Mesendoderm (in vitro differentiated cells): ENCODE measurements around the gene CDC6.
"Not testable (repeated sequence)": the region's sequence is repeated elsewhere in the genome, so short reads cannot be mapped to it uniquely, and the experiment has no call there.

ENCODE experiments used
- DNase-seq: peaks from one replicate; pipeline ENCODE4 v3.0.0; 2013
- H2AK5ac ChIP-seq: 2 replicates; pipeline ENCODE4 v1.6.1; 2013; ENCODE audit warnings: low read length, inconsistent platforms
- H2BK120ac ChIP-seq: 2 replicates; pipeline ENCODE4 v1.6.1; 2013; ENCODE audit warnings: low read depth, mild to moderate bottlenecking, low read length, moderate library complexity, mixed read lengths
- H2BK15ac ChIP-seq: replicated peaks from 2 replicates; pipeline ENCODE4 v1.6.1; 2013; ENCODE audit warnings: low read depth, mild to moderate bottlenecking, moderate library complexity
- H2BK5ac ChIP-seq: 2 replicates; pipeline ENCODE4 v1.6.1; 2013; ENCODE audit warnings: low read length, inconsistent platforms
- H3K18ac ChIP-seq: 2 replicates; pipeline ENCODE4 v1.6.1; 2013; ENCODE audit warnings: mild to moderate bottlenecking, low read length, mixed read lengths
- H3K23ac ChIP-seq: one replicate; pipeline ENCODE4 v1.6.1; 2013; ENCODE audit warnings: low read length
- H3K27ac ChIP-seq: 2 replicates; pipeline ENCODE4 v1.5.1; 2013; ENCODE audit warnings: low read depth, mild to moderate bottlenecking, inconsistent platforms, low read length, moderate library complexity
- H3K27me3 ChIP-seq: 2 replicates; pipeline ENCODE4 v1.6.1; 2013; ENCODE audit warnings: low read length, control low read depth, mild to moderate bottlenecking, inconsistent platforms; ENCODE audit not compliant: insufficient read depth, poor library complexity
- H3K36me3 ChIP-seq: 2 replicates; pipeline ENCODE4 v1.6.1; 2013; ENCODE audit warnings: low read length, inconsistent platforms; ENCODE audit not compliant: control insufficient read depth, insufficient read depth
- H3K4ac ChIP-seq: one replicate; pipeline ENCODE4 v1.6.1; 2013; ENCODE audit warnings: low read depth, mild to moderate bottlenecking, low read length, moderate library complexity
- H3K4me1 ChIP-seq: 2 replicates; pipeline ENCODE4 v1.6.1; 2013; ENCODE audit warnings: low read depth, low read length, inconsistent platforms; ENCODE audit not compliant: control insufficient read depth
- H3K4me2 ChIP-seq: 2 replicates; pipeline ENCODE4 v1.6.1; 2013; ENCODE audit warnings: low read length
- H3K4me3 ChIP-seq: 2 replicates; pipeline ENCODE4 v1.5.1; 2013; ENCODE audit warnings: mild to moderate bottlenecking, low read length
- H3K56ac ChIP-seq: one replicate; pipeline ENCODE4 v1.6.1; 2013; ENCODE audit warnings: low read length
- H3K79me1 ChIP-seq: 2 replicates; pipeline ENCODE4 v1.6.1; 2013; ENCODE audit warnings: low read length, inconsistent platforms
- H3K79me2 ChIP-seq: 2 replicates; pipeline ENCODE4 v1.6.1; 2013; ENCODE audit warnings: mild to moderate bottlenecking, low read length; ENCODE audit not compliant: control insufficient read depth, insufficient read depth
- H3K9ac ChIP-seq: 2 replicates; pipeline ENCODE4 v1.6.1; 2013; ENCODE audit warnings: low read length, inconsistent platforms
- H4K5ac ChIP-seq: one replicate; pipeline ENCODE4 v1.6.1; 2013; ENCODE audit warnings: low read length
- H4K8ac ChIP-seq: one replicate; pipeline ENCODE4 v1.6.1; 2013; ENCODE audit warnings: low read depth, mild to moderate bottlenecking, control low read depth, low read length, moderate library complexity
- WGBS: extraction: QIAGEN DNeasy Blood & Tissue Kit; methylation state at CpG from one replicate; pipeline ENCODE4 v1.1.7; 2013; ENCODE audit warnings: low lambda C conversion rate, missing lambda C conversion rate; ENCODE audit not compliant: insufficient coverage; ENCODE audit errors: extremely low coverage; 5-methylcytosine and 5-hydroxymethylcytosine counted together

CDC6 gene

DNA sequence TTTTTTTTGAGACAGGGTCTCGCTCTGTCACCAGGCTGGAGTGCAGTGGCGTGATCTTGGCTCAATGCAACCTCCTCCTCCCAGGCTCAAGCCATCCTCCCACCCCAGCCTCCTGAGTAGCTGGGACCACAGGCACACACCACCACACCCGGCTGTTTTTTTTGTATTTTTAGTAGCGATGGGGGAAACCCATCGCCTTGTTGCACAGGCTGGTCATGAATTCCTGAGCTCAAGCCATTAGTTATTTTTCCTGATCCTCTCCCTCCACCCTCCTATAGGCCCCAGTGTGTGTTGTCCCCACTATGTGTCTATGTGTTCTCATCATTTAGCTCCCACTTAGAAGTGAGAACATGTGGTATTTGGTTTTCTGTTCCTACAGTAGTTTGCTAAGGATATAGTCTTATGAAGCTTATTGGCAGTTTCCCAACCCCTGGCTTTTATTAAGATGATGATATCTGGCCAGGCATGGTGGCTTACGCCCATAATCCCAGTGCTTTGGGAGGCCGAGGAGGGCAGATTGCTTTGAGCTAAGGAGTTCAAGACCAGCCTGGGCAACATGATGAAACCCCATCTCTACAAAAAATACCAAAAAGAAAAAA is 11.6 kb downstream of the CDC6 start:
- not testable (repeated sequence) for H3K4me1 ChIP-seq, H3K4ac ChIP-seq, H3K27ac ChIP-seq, H2BK5ac ChIP-seq, H2BK120ac ChIP-seq, DNase-seq, H2AK5ac ChIP-seq, H2BK15ac ChIP-seq, H3K4me3 ChIP-seq, H3K79me2 ChIP-seq, H3K4me2 ChIP-seq, H3K27me3 ChIP-seq, H3K79me1 ChIP-seq, H4K5ac ChIP-seq, H3K18ac ChIP-seq, H3K56ac ChIP-seq, H3K36me3 ChIP-seq, H4K8ac ChIP-seq, H3K9ac ChIP-seq, H3K23ac ChIP-seq
- no CpG with 5 or more reads among the region's 7 CpGs for WGBS

DNA sequence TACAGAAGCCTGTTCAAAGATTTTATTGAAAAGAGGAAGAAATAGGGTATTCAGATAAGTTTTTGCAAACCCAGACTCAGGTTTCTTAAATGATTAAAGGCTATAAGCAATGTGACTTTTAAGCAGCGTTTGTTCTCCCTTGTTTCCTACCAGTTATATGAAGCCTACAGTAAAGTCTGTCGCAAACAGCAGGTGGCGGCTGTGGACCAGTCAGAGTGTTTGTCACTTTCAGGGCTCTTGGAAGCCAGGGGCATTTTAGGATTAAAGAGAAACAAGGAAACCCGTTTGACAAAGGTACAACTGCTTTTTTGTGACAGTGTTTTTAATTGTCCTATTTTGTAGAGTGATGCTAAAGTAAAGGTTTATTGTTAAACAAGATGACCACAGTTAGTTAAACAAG is 13.6 kb downstream of the CDC6 start:
- peaks cover 6% of the 10 kb centered on the region for H3K36me3 ChIP-seq

DNA sequence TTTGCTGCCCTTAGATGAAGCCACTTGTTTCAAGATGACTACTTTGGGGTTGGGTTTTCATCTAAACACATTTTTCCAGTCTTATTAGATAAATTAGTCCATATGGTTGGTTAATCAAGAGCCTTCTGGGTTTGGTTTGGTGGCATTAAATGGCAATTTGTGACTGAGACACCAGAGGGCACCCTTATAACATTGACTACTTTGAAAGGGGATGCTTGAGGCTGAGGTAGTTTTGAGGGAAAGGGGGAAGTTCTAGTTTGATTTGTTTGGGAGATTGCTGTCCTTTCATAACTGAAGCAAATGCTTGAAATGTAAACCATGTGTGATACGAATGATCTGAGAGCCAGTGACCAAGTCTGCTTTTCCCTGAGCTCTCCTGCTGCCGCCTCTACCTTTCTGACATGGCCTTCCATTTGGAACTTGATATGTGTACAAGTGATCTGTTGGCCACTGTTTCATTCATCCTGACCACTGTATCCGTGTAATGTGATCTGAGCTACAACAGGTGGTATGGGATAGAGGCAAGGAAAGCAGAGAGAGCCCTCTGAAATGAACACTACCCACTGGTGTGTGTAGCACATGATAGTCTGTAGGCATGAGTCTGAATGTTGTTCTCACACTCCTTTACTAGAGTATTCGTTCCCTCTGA is 15.5 kb downstream of the CDC6 start:
- Histone ChIP-seq H3K27me3 (no peaks in the 10 kb centered on the region), H3K4ac (no peak overlapping the region), H3K36me3 (peaks cover 5% of the 10 kb centered on the region), H2AK5ac (no peak overlapping the region), H3K79me1 (peaks cover 3% of the 10 kb centered on the region), H3K79me2 (peaks cover 2% of the 10 kb centered on the region), H4K8ac (no peak overlapping the region), H3K27ac (no peak overlapping the region), H3K4me3 (no peak overlapping the region), H2BK5ac (no peak overlapping the region), H3K4me1 (peaks cover 17% of the 10 kb centered on the region), H2BK15ac (no peak overlapping the region), H3K23ac (no peak overlapping the region), H3K56ac (no peak overlapping the region), H3K9ac (no peak overlapping the region), H2BK120ac (no peak overlapping the region), H4K5ac (no peak overlapping the region), H3K18ac (no peak overlapping the region), H3K4me2 (no peak overlapping the region)
- no CpG with 5 or more reads among the region's 4 CpGs for WGBS
- DNase-seq: peak; percentile 70

More for the DNA sequence above, 13.6 kb downstream of the CDC6 start:
- H3K4me1 ChIP-seq: peaks cover 2% of the 10 kb centered on the region
- H4K5ac ChIP-seq: no peak overlapping the region
- WGBS: no CpG with 5 or more reads among the region's 4 CpGs
- peaks cover 3% of the 10 kb centered on the region for H3K79me2 ChIP-seq
- H3K4me2 ChIP-seq: no peak overlapping the region
- no peak overlapping the region for H3K56ac ChIP-seq
- no peak overlapping the region for H2AK5ac ChIP-seq
- no peak overlapping the region for H3K9ac ChIP-seq
- no peak overlapping the region for H3K4me3 ChIP-seq
- H3K23ac ChIP-seq: no peak overlapping the region
- H2BK5ac ChIP-seq: no peak overlapping the region
- no peak overlapping the region for H3K18ac ChIP-seq
- H2BK120ac ChIP-seq: no peak overlapping the region
- H3K79me1 ChIP-seq: peaks cover 4% of the 10 kb centered on the region
- H3K27ac ChIP-seq: no peak overlapping the region
- no peak overlapping the region for H2BK15ac ChIP-seq
- no peak overlapping the region for H3K4ac ChIP-seq
- no peak overlapping the region for H4K8ac ChIP-seq
- DNase-seq: peak; percentile 70
- no peaks in the 10 kb centered on the region for H3K27me3 ChIP-seq

DNA sequence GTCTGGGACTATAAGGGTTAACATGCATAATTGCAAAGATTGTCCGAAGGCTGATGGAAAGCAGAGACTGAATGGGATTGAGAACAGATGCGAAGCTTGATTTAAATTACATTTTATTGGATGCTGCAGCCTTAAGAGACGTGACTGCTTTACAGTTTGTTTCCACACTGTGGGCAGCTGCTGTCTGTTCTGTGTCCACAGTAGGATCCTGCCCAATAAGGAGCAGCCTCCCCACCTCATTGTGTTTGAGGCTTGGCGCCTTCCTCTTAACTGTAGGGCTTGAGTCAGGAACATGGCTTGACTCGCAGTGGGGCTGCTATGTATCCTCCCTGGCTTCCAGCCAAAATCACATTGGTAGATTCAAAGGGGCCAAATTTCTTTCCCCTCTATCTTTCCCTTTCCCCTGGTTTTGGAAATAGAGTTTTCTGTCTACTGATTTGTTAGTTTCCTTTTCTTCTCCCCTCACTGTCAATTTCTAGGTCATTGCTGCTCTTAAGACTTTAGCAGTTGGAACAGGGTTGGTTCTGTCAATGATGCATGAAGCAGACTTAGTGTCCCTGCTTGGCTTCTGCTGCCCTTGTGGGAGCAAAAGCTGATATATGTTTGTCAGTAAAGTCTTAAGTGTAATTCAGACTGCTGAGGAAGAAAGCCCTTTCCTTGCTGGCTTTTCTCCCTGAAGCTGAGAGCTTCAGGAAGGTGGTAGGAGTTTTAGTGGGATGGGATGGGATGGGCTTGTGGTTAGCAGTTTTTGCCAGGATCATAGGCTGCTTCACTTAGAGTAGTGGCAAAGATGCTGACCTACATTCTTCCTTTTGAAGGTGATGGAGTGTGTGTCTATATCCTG is 16.3 kb downstream of the CDC6 start:
- no peaks in the 10 kb centered on the region for H3K27me3 ChIP-seq
- H3K4me3 ChIP-seq: no peak overlapping the region
- no peak overlapping the region for H3K9ac ChIP-seq
- H3K4ac ChIP-seq: no peak overlapping the region
- peaks cover 5% of the 10 kb centered on the region for H3K36me3 ChIP-seq
- peaks cover 2% of the 10 kb centered on the region for H3K79me2 ChIP-seq
- H3K4me2 ChIP-seq: no peak overlapping the region
- H2AK5ac ChIP-seq: no peak overlapping the region
- DNase-seq: no peak
- no peak overlapping the region for H4K8ac ChIP-seq
- H4K5ac ChIP-seq: no peak overlapping the region
- H2BK5ac ChIP-seq: no peak overlapping the region
- no peak overlapping the region for H2BK120ac ChIP-seq
- no peak overlapping the region for H3K27ac ChIP-seq
- H3K18ac ChIP-seq: no peak overlapping the region
- H3K56ac ChIP-seq: no peak overlapping the region
- peaks cover 3% of the 10 kb centered on the region for H3K79me1 ChIP-seq
- H2BK15ac ChIP-seq: no peak overlapping the region
- peaks cover 21% of the 10 kb centered on the region for H3K4me1 ChIP-seq
- no peak overlapping the region for H3K23ac ChIP-seq
- no CpG with 5 or more reads among the region's 5 CpGs for WGBS

DNA sequence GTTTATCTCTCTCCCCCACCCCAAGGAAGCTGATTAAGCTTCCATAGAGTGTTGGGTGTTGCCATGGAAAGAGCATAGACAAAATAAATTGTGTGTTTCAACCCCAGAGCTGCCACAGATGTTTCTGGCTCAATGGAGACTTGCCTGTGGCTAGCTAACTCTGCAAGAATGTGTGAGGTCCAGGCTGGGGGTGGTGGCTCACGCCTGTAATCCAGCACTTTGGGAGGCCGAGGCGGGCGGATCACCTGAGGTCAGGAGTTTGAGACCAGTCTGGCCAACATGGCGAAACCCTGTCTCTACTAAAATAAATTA is 16.8 kb downstream of the CDC6 start:
- WGBS: no CpG with 5 or more reads among the region's 5 CpGs
- not testable (repeated sequence) for H3K27ac ChIP-seq

More for the DNA sequence above, 16.8 kb downstream of the CDC6 start:
- H4K5ac ChIP-seq, H3K56ac ChIP-seq, H3K18ac ChIP-seq, H3K79me2 ChIP-seq, H2BK120ac ChIP-seq, H3K4me2 ChIP-seq, H3K23ac ChIP-seq, H3K79me1 ChIP-seq, H3K9ac ChIP-seq, H2AK5ac ChIP-seq, H2BK5ac ChIP-seq, H2BK15ac ChIP-seq, H4K8ac ChIP-seq, H3K4ac ChIP-seq, H3K27me3 ChIP-seq, H3K36me3 ChIP-seq, H3K4me3 ChIP-seq: not testable (repeated sequence)
- DNase-seq: peak; percentile 69
- H3K4me1 ChIP-seq: peaks cover 21% of the 10 kb centered on the region
